Uterine smooth muscle cell (primary cell): Measurements from ENCODE around the gene ABR. TPM values are rescaled to one million over a fixed set of nuclear protein-coding genes. Genes with fewer than 3 reads are reported as not detected.

Experiments used
- total RNA-seq: library from RNA; depleted of rRNA; stranded (reverse); fragments of >200 nt; gene quantifications from 2 replicates; pipeline ENCODE4 v1.2.3, GENCODE V29; 2014

The ABR gene
- 38.8 and 64.9 TPM in 2 replicates for total RNA-seq

DNA sequence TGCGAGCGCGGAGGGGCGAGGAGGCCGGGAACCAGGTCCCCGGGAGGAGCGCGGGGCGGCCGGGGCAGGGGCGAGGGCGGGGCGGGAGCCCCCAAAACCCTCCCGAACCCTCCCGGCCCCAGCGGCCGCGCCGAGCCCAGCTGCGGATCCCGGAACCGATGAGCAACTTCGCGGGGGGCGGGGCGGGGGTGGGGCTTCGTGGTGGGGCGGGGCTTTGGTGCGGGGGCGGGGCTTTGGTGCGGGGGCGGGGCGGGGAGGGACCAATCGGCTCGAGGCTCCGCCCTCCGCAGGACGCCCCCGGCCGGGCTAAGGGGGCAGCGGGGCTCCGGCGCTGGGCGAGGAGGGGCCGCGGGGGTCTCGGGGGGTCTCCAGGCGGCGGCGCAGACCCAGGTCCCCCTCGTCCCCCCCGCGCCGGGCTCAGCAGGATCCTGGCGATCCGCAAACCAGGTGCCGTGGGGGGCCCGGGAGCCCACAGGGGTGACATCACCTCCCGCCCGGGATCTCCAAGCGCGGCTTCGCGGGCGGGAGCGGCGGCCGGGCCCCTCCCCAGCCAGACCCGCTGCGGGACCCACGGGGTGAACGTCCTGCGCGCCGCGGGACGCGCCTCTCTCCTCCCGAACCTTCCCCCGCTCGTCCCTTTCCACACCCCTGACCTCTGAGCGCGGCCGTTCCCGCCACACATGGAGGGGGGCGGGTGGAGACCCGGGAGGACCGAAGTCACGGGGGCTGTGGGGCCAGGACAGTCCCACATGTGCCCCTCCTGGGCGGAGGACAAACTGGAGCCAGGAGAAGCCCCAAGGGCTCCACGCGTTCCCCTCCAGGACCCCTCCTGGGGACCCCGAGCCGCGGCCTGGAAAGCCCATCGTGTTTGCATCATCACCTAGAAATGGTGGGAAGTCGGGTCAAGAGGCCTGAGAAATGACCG lies at the start of gene ABR:
Gene ABR (minus strand): TSS at position 164 of the 925 bp plus-strand sequence. CDS start 254 bp downstream, outside the sequence.

DNA sequence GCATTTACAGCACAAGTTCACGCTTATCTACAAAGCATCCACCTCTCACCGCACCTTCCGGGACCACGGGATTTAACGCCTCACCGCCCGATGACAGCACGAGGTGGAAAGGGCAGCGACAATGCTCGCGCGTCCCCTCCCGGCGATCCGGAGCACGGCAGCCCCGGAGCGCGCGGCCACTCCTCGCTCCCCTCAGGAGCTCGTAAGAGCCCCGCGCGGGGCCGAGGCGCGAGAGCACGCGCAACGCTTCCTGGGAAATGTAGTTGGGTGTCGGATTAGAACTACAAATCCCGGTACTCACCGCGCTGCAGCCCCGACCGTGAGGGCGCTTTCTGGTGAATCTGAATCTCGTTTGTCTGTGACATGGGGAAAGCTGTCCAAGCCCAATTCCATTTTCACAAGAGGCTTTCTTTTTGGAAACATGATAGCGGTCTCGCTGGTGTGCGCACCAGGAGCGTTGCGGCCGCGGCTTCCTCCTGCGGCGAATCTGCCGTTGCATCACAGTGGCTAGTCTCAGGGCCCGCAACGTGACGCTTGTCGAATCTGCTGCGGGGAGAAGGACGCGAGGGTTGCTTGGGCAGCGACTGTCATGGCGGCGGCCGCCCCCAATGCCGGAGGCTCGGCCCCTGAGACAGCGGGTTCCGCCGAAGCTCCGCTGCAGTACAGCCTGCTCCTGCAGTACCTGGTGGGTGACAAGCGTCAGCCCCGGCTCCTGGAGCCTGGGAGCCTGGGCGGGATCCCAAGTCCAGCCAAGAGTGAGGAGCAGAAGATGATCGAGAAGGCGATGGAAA lies 183.0 kb downstream of the ABR start, which contains the start of gene TIMM22:
Gene TIMM22 (plus strand): TSS at position 576 of the 791 bp plus-strand sequence. CDS start 14 bp downstream, at position 590.

DNA sequence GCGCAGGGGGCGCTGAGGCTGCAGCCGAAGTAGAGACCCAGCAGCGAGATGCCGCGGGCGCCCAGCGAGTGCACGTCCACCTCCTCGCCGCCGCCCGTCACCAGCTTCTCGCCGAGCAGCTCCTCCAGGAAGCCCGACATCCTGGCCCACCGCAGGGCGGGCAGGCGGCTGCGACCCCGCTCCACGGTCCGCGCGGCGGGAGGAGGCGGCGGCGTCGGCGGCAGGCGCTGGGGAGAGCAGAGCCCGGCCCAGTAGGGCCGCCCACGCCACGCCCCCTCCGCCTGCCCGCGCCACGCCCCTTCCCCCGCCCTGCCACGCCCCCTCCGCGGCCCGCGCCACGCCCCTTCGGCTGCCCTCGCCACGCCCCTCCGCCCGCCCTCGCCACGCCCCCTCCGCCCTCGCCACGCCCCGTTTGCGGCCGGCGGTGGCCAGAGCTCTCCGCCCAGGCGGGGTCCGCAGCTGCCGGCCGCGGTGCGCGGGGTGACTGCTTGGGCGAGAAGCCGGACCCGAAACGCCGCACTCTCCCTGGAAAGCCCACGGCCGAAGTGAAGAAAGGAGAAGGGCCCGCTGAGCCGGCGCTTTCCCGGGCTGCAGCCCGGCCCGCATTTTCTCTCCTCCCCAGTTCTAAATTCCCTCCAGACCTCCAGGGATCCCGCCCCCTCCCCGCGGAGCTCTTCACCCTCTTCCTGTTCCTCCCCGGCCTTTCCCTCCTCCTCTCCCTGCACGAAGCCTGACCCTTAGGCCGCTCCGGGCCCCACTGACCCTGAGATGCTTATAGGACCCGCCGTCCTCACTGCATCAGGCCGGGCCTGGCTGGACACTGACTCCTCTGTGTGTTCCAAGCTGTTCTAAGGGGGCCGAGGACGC lies 200.0 kb downstream of the ABR start, which contains the start of gene NXN:
Gene NXN (minus strand): TSS at position 238 of the 867 bp plus-strand sequence.

Other genes starting within 250 kb of the ABR start
- 25.2 and 50.4 TPM in 2 replicates for gene NXN, start 200.2 kb downstream of the ABR start, total RNA-seq
- 12.9 and 18.0 TPM in 2 replicates for gene TIMM22, start 182.9 kb downstream of the ABR start, total RNA-seq
- gene BHLHA9, start 90.5 kb upstream of the ABR start, total RNA-seq, result not detected in 2 replicates
- not detected in 2 replicates for gene TRARG1, start 99.7 kb upstream of the ABR start, total RNA-seq
- gene YWHAE, start 220.2 kb upstream of the ABR start, total RNA-seq, result 557 and 941 TPM in 2 replicates